Measurements from ENCODE around the gene PSAP. TPM values are rescaled to one million over a fixed set of nuclear protein-coding genes. Genes with fewer than 3 reads are reported as not detected.
"Not testable (repeated sequence)": the region's sequence is repeated elsewhere in the genome, so short reads cannot be mapped to it uniquely, and the experiment has no call there.

Gene PSAP
- total RNA-seq, 1 experiment from 2014 or later = 1,316 TPM

- POLR2A ChIA-PET = interaction anchor here (0.6 kb wide), 1 partner anchor 9 kb away, joined by 4 read pairs; no protein-coding TSS in a partner anchor
- 0 out of 2 replicates have a peak, but pooled peaks cover 5% of the 10 kb centered on the region for H3K4me1 ChIP-seq
- H3K27me3 Mint-ChIP-seq (ENCODE audit: insufficient read depth, unreplicated experiment) = no peaks in the 10 kb centered on the region
- no peaks in the 10 kb centered on the region for H3K36me3 ChIP-seq (ENCODE audit: control insufficient read depth, insufficient read depth, low read length)
- no peaks in the 10 kb centered on the region for H3K36me3 Mint-ChIP-seq (ENCODE audit: insufficient read depth, unreplicated experiment)
- intact Hi-C loops (cut with micrococcal nuclease; ENCODE audit: unreplicated experiment) = no loop called here
- no peaks in the 10 kb centered on the region for H3K4me1 Mint-ChIP-seq (ENCODE audit: low read depth, unreplicated experiment)
- no peaks in the 10 kb centered on the region for H3K9me3 Mint-ChIP-seq (ENCODE audit: unreplicated experiment)
- no TSS peak for BruUV-seq (replicated peaks)
- H3K4me3 Mint-ChIP-seq (ENCODE audit: unreplicated experiment) = no peak overlapping the region
- no peaks in the 10 kb centered on the region for H3K27me3 ChIP-seq (replicated peaks; ENCODE audit: control insufficient read depth, insufficient read depth, low read length)
- no peak overlapping the region for H3K27ac Mint-ChIP-seq (ENCODE audit: unreplicated experiment)
- no peak overlapping the region for H3K4me3 ChIP-seq (ENCODE audit: low read depth, low read length)
- no peak for TF ChIP-seq CTCF (IDR thresholded peaks at IDR 0.05; ENCODE audit: insufficient read depth in 1 of 2, low read depth in 1 of 2, low read length in 1 of 2, severe bottlenecking in 1 of 2, unreplicated experiment in 1 of 2)
- no peak for DNase-seq
- no peaks in the 10 kb centered on the region for H3K9me3 ChIP-seq
- CTCF ChIA-PET = interaction anchor here (1.1 kb wide), 1 partner anchor 23 kb away, joined by 3 read pairs; no protein-coding TSS in a partner anchor
Observed at GRCh38 chr10:71873582-71874211, 22.6 kb upstream of the PSAP start.

GRCh38 chr10:71869601-71870000 lies 18.6 kb upstream of the PSAP start:
- H3K4me3 Mint-ChIP-seq (ENCODE audit: unreplicated experiment); BruUV-seq (replicated peaks); POLR2A ChIA-PET; intact Hi-C loops (cut with micrococcal nuclease; ENCODE audit: unreplicated experiment); H3K36me3 Mint-ChIP-seq (ENCODE audit: insufficient read depth, unreplicated experiment); H3K4me3 ChIP-seq (ENCODE audit: low read depth, low read length); H3K27me3 ChIP-seq (replicated peaks; ENCODE audit: control insufficient read depth, insufficient read depth, low read length); H3K9me3 ChIP-seq; DNase-seq; CTCF ChIA-PET; H3K36me3 ChIP-seq (ENCODE audit: control insufficient read depth, insufficient read depth, low read length); H3K27ac Mint-ChIP-seq (ENCODE audit: unreplicated experiment); H3K27me3 Mint-ChIP-seq (ENCODE audit: insufficient read depth, unreplicated experiment); H3K9me3 Mint-ChIP-seq (ENCODE audit: unreplicated experiment): not testable (repeated sequence)
- peaks cover 11% of the 10 kb centered on the region for H3K4me1 Mint-ChIP-seq (ENCODE audit: low read depth, unreplicated experiment)
- H3K4me1 ChIP-seq = peaks cover 12% of the 10 kb centered on the region

GRCh38 chr10:71868192-71868697 lies 17.2 kb upstream of the PSAP start:
- POLR2A ChIA-PET = interaction anchor here (0.6 kb wide), 1 partner anchor 8 kb away, joined by 3 read pairs; no protein-coding TSS in a partner anchor
- CTCF ChIA-PET = no interaction called here
- peak; percentile 38 to 74 for DNase-seq
- Histone ChIP-seq H3K27me3 (replicated peaks; ENCODE audit: control insufficient read depth, insufficient read depth, low read length) (no peaks in the 10 kb centered on the region), H3K4me3 (ENCODE audit: low read depth, low read length) (no peak overlapping the region), H3K36me3 (ENCODE audit: control insufficient read depth, insufficient read depth, low read length) (no peaks in the 10 kb centered on the region), H3K4me1 (peaks cover 11% of the 10 kb centered on the region), H3K9me3 (no peaks in the 10 kb centered on the region)
- H3K4me3 Mint-ChIP-seq (ENCODE audit: unreplicated experiment) = no peak overlapping the region
- no peaks in the 10 kb centered on the region for H3K9me3 Mint-ChIP-seq (ENCODE audit: unreplicated experiment)
- no peak for TF ChIP-seq CTCF (IDR thresholded peaks at IDR 0.05; ENCODE audit: insufficient read depth in 1 of 2, low read depth in 1 of 2, low read length in 1 of 2, severe bottlenecking in 1 of 2, unreplicated experiment in 1 of 2)
- peaks cover 11% of the 10 kb centered on the region for H3K4me1 Mint-ChIP-seq (ENCODE audit: low read depth, unreplicated experiment)
- H3K36me3 Mint-ChIP-seq (ENCODE audit: insufficient read depth, unreplicated experiment) = no peaks in the 10 kb centered on the region
- intact Hi-C loops (cut with micrococcal nuclease; ENCODE audit: unreplicated experiment) = no loop called here
- no peaks in the 10 kb centered on the region for H3K27me3 Mint-ChIP-seq (ENCODE audit: insufficient read depth, unreplicated experiment)
- H3K27ac Mint-ChIP-seq (ENCODE audit: unreplicated experiment) = no peak overlapping the region
- BruUV-seq (replicated peaks) = no TSS peak
